Sigmoid colon (tissue), 4 donors: Measurements from ENCODE around the gene SLC36A4.

Experiments used
- CTCF ChIP-seq, 4 experiments: fragments of 450-650 bp in 3 of 4; fragments of 200-600 bp in 1 of 4; IDR thresholded peaks; one replicate each; pipeline ENCODE4 v1.5.1; 2016 to 2019; ENCODE audit warnings: antibody characterized with exemption in 4 of 4, mild to moderate bottlenecking in 3 of 4, moderate library complexity in 2 of 4
- EP300 ChIP-seq, 4 donors: sonication (generic); formaldehyde crosslinking; IDR thresholded peaks; one replicate each; pipeline ENCODE4 v1.6.1; 2017; ENCODE audit warnings: antibody characterized with exemption in 4 of 4
- POLR2A ChIP-seq, 2 donors: fragments of 450-650 bp; IDR thresholded peaks; one replicate each; pipeline ENCODE4 v1.6.1; 2016; ENCODE audit warnings: antibody characterized with exemption in 2 of 2, mild to moderate bottlenecking in 2 of 2, moderate library complexity in 2 of 2

GRCh38 chr11:93234602-93235207 lies 36.9 kb upstream of the SLC36A4 start:
- TF ChIP-seq EP300 (IDR thresholded peaks at IDR 0.05) (no peak), CTCF (IDR thresholded peaks at IDR 0.05) (peak; percentile 64 to 82 (median 80)), POLR2A (IDR thresholded peaks at IDR 0.05) (no peak)
